Coronary artery (tissue), 2 donors: ENCODE results near the gene PERM1.

ENCODE experiments used
- DNase-seq: peaks from one replicate; pipeline ENCODE4 v3.0.0-alpha.2; 2017; ENCODE audit warnings: low spot score
- H3K27ac ChIP-seq, 2 donors: fragments of 200-600 bp; sonication (generic); one replicate each; pipeline ENCODE4 v1.5.1; 2016 to 2019
- H3K4me3 ChIP-seq: fragments of 200-600 bp; sonication (generic); 2 replicates; pipeline ENCODE4 v1.5.1; 2016; ENCODE audit warnings: mild to moderate bottlenecking, moderate library complexity
- CTCF ChIP-seq: fragments of 200-600 bp; sonication (generic); IDR thresholded peaks from one replicate; pipeline ENCODE4 v1.5.1; 2019; ENCODE audit warnings: antibody characterized with exemption

Gene PERM1

GRCh38 chr1:954927-955326, 27.0 kb downstream of the PERM1 start:
- Histone ChIP-seq H3K4me3 (no peak overlapping the region), H3K27ac (no peak overlapping the region)
- DNase-seq, result no peak
- no peak for TF ChIP-seq CTCF

GRCh38 chr1:953524-954320, 28.2 kb downstream of the PERM1 start:
- no peak for TF ChIP-seq CTCF
- no peak for DNase-seq
- no peak overlapping the region for H3K27ac ChIP-seq
- H3K4me3 ChIP-seq, result no peak overlapping the region

DNA sequence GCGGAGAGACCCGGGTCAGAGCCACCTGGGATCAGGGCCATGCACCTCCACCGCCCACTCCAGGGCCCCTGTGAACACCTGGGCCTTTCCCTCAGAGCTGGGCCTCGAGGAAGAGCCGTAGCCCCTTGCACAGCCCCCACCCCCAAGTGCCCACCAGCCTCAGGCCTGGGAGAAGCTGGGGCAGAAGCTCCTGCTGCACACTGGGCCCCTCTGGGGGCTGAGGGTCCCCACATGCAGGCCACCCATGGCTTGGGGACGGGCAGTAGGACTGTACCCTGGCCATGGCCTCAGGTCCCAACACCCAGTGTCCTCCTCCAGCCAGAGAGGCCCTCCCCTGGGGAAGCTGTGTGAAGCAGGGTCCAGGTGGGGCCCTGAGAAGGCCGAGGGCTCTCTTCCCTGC, 29.3 kb downstream of the PERM1 start:
- Histone ChIP-seq H3K27ac (no peak overlapping the region), H3K4me3 (no peak overlapping the region)
- no peak for TF ChIP-seq CTCF
- DNase-seq, result no peak

DNA sequence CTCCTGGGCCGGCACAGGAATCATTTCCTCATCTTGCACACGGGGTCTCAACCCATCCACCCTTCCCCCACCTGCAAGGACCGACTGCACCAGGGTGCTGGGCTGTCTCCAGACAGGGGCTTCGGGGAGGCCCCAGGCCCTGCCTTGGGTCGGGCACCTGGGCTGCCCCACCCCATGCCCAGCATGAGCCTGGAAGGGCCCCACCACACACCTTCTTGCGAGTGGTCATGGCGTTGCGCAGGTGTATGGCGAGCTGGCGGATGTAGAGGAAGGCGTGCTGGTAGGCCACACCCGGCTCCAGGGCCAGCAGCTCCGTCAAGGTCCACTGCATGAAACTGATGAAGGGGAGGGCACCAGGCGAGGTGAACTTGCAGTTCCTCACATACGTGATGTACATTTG, 29.7 kb downstream of the PERM1 start:
- TF ChIP-seq CTCF, result no peak
- Histone ChIP-seq H3K27ac (no peak overlapping the region), H3K4me3 (no peak overlapping the region)
- DNase-seq, result no peak

- no peak overlapping the region for H3K27ac ChIP-seq
- no peak for DNase-seq
Observed at GRCh38 chr1:951364-951763, 30.5 kb downstream of the PERM1 start.

GRCh38 chr1:950881-951280, 31.0 kb downstream of the PERM1 start:
- H3K27ac ChIP-seq, result no peak overlapping the region
- DNase-seq, result no peak
- H3K4me3 ChIP-seq, result no peak overlapping the region
- TF ChIP-seq CTCF, result no peak

More at GRCh38 chr1:951364-951763, 30.5 kb downstream of the PERM1 start:
- H3K4me3 ChIP-seq, result no peak overlapping the region
- TF ChIP-seq CTCF, result no peak

DNA sequence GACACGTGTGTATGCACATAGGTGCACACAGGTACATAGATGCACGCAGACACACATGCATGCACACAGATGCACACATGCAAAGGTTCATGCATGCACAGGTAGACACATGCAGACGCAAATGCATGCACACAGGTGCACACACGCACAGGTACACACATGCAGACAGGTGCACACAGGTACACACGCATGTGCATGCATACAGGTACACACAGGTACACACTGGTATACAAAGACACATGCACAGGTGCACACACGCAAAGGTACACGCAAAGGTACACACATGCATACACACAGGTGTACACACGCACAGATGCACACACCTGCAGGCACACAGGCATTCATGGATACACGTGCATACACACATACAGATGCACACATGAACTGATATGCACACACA, 31.6 kb downstream of the PERM1 start:
- no peak for DNase-seq
- H3K4me3 ChIP-seq, result no peak overlapping the region
- TF ChIP-seq CTCF, result no peak

More for the DNA sequence above, 31.6 kb downstream of the PERM1 start:
- H3K27ac ChIP-seq, result no peak overlapping the region
